Measurements from ENCODE around the gene MED12L.
"Not testable (repeated sequence)": the region's sequence is repeated elsewhere in the genome, so short reads cannot be mapped to it uniquely, and the experiment has no call there.

The MED12L gene

GRCh38 chr3:151387432-151387831 lies 302.0 kb downstream of the MED12L start:
- DNase-seq, result no peak

DNA sequence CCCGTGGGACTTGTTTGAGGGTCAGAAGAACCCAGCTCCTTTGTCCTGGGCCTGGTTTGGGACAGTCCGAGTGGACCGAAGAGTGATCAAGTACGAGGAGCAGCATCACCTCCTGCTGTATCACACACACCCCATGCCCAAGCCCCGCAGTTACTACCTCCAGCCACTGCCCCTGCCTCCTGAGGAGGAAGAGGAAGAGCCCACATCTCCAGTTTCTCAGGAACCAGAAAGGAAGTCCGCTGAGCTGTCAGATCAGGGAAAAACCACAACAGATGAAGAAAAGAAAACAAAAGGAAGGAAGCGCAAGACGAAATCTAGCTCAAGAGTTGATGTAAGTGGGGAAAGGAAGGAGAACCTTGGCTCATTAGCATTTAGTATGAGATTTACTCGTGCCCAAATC lies 302.4 kb downstream of the MED12L start:
- no peak for DNase-seq

GRCh38 chr3:151391720-151392119 lies 306.3 kb downstream of the MED12L start:
- no peak for DNase-seq

GRCh38 chr3:151392191-151392590 lies 306.7 kb downstream of the MED12L start:
- not testable (repeated sequence) for DNase-seq

DNA sequence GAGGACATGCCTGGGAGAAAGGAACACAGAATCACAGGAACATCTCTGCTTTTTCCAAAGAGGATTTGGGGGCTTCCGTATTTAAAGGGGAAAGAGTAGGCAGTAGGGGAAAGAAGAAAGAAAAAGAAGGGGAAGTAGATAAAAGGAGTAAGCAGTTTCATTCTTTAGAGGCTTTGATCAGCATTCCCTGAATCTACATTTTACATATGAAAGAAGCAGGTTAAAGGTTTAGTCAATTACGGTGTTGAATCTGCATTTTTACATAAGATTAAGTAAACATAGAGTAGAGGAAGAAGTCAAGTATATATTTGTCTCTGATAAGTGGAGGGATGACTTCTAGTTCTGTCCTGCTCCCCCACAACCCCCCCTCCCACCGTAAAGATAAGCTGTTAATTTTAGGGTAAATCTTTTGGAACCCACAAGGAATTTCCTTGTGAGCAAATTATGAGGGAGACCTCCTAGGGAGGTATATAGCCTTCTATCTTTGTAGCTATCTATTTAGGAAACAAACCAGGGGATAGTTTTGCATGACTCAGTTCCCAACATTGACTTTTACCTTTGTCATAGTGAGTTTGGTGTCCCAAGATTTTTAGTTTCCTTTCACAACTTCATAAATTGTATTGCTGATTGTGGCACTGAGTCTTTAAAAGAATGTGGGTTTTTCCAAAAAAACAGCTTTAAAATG lies 307.8 kb downstream of the MED12L start:
- no peak for DNase-seq

GRCh38 chr3:151393941-151394340 lies 308.5 kb downstream of the MED12L start:
- DNase-seq, result no peak

GRCh38 chr3:151394611-151395010 lies 309.1 kb downstream of the MED12L start:
- no peak for DNase-seq

- no peak for DNase-seq
These were observed 310.3 kb downstream of the MED12L start for GRCh38 chr3:151395806-151396205.

DNA sequence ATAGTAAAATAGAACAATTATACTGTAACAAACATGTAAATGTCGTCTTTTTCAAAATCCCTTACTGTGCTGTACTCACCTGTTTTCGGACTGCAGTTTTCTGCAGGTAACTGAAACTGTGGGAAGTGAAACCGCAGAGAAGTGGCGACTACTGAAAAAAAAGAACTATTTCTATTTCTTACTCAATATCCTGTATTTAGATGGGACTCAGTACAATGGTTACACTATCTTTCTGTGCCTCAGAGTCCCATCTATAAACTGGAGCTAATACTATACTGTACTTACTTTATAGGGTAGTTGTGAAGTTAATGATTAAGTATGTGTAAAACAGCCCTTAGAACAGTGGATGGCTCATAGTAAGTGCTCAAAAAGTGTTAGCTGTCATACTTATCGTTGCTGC lies 313.4 kb downstream of the MED12L start:
- DNase-seq, result no peak

DNA sequence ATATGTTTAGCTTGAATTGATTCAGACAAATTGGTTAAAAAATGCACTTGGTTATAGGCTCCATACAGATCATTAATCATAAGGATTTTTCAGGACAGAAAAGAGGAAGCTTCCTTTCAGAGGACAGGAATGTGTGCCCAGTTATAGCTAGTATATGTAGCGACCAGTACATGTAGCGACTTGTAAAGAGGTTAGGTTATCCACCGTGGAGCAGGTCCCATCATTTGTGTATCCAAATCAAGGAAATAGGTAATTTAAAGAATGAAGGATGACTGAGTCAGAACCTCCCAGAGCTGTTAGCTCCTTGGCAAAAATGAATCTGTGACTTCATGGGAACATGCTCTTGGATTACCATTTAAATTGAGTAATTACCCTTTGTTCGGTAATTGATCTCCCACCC lies 314.9 kb downstream of the MED12L start:
- DNase-seq, result no peak

- no peak for DNase-seq
These were observed 316.9 kb downstream of the MED12L start for GRCh38 chr3:151402349-151402748.

- no peak for DNase-seq
These were observed 317.8 kb downstream of the MED12L start for GRCh38 chr3:151403246-151403645.

DNA sequence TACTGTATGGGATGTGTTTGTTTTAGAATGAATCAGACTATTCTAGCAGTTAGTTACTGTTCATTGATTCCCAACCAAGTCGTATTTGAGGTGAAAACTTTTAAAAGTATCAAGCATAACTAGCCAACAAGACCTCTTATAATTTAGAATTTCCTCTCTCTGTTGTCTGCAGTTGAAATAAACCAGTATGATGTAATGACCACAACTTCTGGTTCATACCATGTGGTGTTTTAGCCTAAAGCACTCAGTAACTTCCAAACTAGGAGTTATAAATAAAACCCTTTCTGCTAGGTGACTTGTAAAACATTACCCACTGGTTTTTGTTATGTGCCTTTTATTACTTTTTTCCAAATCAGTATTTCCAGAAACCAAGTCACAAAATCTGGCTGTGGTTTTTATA lies 318.9 kb downstream of the MED12L start:
- no peak for DNase-seq

DNA sequence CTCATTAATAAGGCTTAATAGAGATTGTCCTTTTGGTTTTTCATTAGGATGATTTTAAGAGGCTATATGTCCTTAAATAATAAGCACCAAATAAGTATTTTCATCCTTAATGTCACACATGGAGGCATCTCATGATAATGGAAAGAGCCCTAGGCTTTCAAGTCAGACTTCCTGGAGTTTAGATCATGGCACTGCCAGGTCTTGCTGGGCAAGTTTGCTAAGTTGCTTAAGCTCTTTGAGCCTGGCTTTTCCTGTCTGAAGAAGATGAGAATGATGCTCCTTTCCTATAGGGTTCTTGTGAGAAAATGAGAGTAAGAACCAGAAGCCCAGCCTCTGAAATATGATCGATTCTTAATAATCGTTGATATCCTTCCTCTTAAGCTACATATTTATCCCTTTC lies 322.5 kb downstream of the MED12L start:
- DNase-seq, result no peak

GRCh38 chr3:151410891-151411559 lies 325.6 kb downstream of the MED12L start:
- no peak for DNase-seq

- no peak for DNase-seq
These were observed 327.5 kb downstream of the MED12L start for GRCh38 chr3:151412989-151413388.

DNA sequence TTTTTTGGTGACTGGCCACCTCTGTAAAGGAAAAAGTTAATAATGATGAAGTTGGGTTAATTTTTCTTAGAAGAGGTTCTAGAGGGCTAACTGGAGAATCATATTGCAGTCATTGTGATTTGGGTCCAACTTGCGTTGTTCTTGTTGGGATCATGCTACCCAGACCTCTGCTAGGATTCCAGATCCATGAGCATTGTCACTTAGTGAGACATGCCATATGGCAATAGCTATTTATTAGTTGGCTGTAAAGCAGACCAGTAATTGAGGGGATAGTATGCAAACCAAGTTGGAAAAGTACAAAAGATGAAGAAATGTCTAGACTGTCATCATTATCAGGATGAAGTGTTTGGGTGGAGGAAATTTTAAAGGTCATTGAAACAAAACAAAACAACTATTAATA lies 329.8 kb downstream of the MED12L start:
- DNase-seq, result no peak

DNA sequence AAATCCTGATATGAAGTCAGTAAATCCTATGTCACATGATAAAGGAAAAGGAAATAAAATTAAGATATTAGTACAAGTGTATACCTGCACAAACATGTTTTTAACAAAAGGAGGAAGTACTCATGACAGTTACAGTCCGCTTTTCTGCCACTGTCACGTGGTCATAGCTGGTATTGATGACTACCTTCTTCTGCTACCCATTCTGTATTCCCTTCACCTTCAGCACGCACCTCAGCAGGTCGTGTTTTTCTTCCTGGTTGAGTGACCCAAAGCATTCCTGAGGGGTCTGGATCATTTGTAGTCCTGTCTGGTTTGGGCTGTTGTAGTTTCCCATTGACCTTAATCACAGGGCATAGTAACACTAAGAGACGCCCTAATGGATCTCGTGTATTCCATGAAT lies 334.3 kb downstream of the MED12L start:
- no peak for DNase-seq

DNA sequence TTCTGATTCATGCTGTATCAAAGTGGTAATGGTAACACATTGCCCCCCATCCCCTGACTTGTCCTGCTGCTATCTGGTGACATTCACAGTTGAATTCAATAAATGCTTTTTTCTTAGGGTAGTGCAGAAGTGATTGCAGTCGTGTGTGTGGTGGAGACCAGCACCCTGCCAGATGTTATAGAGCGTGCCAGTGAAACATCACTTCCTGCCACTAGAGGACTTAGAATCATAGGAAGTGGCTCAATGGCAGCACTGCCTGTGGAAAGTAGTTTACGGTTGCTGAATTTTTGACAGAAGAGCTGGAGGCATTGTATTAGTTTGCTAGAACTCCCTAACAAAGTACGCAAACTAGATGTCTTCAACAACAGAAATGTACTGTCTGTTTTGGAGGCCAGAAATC lies 336.5 kb downstream of the MED12L start:
- DNase-seq, result no peak

DNA sequence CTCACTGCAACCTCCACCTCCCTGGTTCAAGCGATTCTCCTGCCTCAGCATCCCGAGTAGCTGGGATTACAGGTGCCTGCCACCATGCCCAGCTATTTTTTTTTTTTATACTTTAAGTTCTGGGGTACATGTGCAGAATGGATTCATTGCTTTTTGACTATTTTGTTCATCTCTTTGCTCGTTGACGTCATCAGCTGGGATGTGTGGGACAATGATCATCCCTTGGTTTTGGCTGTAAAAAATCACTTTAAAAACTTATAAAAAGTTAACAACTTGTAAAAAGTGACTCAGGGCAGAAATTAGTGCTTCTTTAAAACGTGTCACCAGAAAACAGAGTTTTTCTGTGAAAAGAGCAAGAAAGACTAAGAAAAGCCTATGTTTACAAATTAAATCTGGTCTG lies 337.6 kb downstream of the MED12L start:
- DNase-seq, result no peak

GRCh38 chr3:151425627-151426340 lies 340.3 kb downstream of the MED12L start:
- DNase-seq, result no peak

DNA sequence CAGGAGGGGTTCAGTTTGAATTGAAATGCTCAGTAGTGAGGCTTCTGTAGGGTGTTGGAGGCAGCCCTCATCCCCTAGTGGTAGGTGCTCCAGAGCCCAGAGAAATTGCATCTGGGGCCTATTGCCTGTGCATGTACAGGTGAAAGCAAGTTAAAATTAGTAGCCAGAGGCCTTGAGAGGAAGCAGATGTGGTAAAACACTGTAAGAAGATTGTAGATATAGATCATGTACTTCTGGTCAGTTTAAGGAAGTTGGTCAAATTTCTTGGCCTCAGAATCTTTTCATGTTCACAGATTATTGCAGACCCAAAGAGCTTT lies 340.8 kb downstream of the MED12L start:
- DNase-seq, result no peak

- no peak for DNase-seq
These were observed 342.9 kb downstream of the MED12L start for GRCh38 chr3:151428386-151428785.

GRCh38 chr3:151430821-151431484 lies 345.5 kb downstream of the MED12L start:
- DNase-seq, result no peak
